Small intestine (tissue), 7 donors: ENCODE results near the gene LYSMD1. TPM values are rescaled to one million over a fixed set of nuclear protein-coding genes. Genes with fewer than 3 reads are reported as not detected.

Source experiments
- DNase-seq, 2 donors: peaks; one replicate each; pipeline versions ENCODE4 v3.0.0 to v3.0.0-alpha.2; 2013
- FAIRE-seq: peaks from 2 replicates; lab custom pipeline; 2012; peaks lifted over from hg19 to GRCh38; lab: Jason Lieb, UNC
- H3K27ac ChIP-seq, 3 donors: one replicate each; pipeline ENCODE4 v1.5.1; 2013; ENCODE audit warnings: low read length in 2 of 3, mild to moderate bottlenecking in 2 of 3, control low read depth in 1 of 3, inconsistent platforms in 1 of 3, low read depth in 1 of 3, moderate library complexity in 1 of 3
- H3K27me3 ChIP-seq, 3 donors: one replicate each; pipeline ENCODE4 v1.6.1; 2013; ENCODE audit warnings: low read length in 3 of 3, inconsistent platforms in 1 of 3; ENCODE audit not compliant: control insufficient read depth in 3 of 3, insufficient read depth in 3 of 3
- H3K36me3 ChIP-seq, 3 donors: one replicate each; pipeline ENCODE4 v1.6.1; 2013; ENCODE audit warnings: low read length in 3 of 3, inconsistent platforms in 1 of 3, low read depth in 1 of 3, mild to moderate bottlenecking in 1 of 3, moderate library complexity in 1 of 3; ENCODE audit not compliant: control insufficient read depth in 3 of 3, insufficient read depth in 2 of 3
- H3K4me1 ChIP-seq, 3 donors: one replicate each; pipeline ENCODE4 v1.6.1; 2013; ENCODE audit warnings: low read length in 2 of 3, inconsistent platforms in 1 of 3, low read depth in 1 of 3, mild to moderate bottlenecking in 1 of 3, moderate library complexity in 1 of 3; ENCODE audit not compliant: control insufficient read depth in 3 of 3, insufficient read depth in 2 of 3
- H3K4me3 ChIP-seq, 3 donors: one replicate each; pipeline ENCODE4 v1.5.1; 2013; ENCODE audit warnings: low read length in 3 of 3, control low read depth in 1 of 3, inconsistent platforms in 1 of 3, low read depth in 1 of 3, mild to moderate bottlenecking in 1 of 3, moderate library complexity in 1 of 3
- H3K9me3 ChIP-seq, 2 donors: one replicate each; pipeline ENCODE4 v1.6.1; 2013; ENCODE audit warnings: low read depth in 1 of 2, low read length in 1 of 2; ENCODE audit not compliant: control insufficient read depth in 2 of 2, insufficient read depth in 1 of 2
- WGBS, 3 donors: extraction: QIAGEN DNeasy Blood & Tissue Kit; methylation state at CpG; one replicate each; pipeline ENCODE4 v1.1.7; 2013; 5-methylcytosine and 5-hydroxymethylcytosine counted together
- polyA plus RNA-seq, 4 donors: library from polyadenylated mRNA; stranded (reverse) in 3 of 4; unstranded in 1 of 4; fragments of 200-250 nt in 3 of 4; fragments of 120-200 nt in 1 of 4; gene quantifications; one replicate each; pipeline versions ENCODE4 v1.2.1 to v1.2.3, GENCODE V29; 2013
- donor health status: healthy with polysubstance abuse.
- donor health status: control.
- donor health status: control.
- donor health status: Bipolar disorder and iron deficiency.
- donor health status: healthy.

Gene LYSMD1
- polyA plus RNA-seq, 4 donors, result 3.2 to 9.9 (median 6.2) TPM

DNA sequence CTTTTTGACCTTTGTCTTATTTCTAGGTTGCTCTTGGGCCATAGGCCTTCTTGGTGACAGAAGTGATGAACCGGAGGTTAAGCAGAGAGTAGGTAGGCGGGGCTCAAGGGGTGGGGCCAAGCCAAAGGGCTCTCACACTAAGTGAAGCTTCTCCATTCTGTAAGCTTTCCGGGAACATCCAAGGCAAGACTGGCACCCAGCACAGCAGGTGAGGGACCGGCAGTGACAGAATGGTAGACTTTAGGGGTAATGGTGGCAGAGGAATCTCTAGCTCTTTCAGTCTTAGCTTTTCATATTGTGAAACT, 9.2 kb downstream of the LYSMD1 start, which contains the start of gene TNFAIP8L2:
TNFAIP8L2 (plus strand) TSS at position 135 of the 305 bp plus-strand sequence. CDS start 2,049 bp downstream, outside the sequence.
- Histone ChIP-seq H3K4me1 (peaks cover 0 to 3% (median 0%) of the 10 kb centered on the region in 3 donors), H3K27ac (peak within 1 kb of the TSS in 2 of 3 donors; percentile 27 to 52), H3K4me3 (peak within 1 kb of the TSS; percentile 5 to 31 (median 8)), H3K36me3 (peaks cover 4 to 39% (median 4%) of the 10 kb centered on the region in 3 donors), H3K9me3 (no peaks in the 10 kb centered on the region), H3K27me3 (no peaks in the 10 kb centered on the region)
- 29 to 48% (median 39%) methylated on average over 4 of the region's 4 CpGs for WGBS, 3 donors
- FAIRE-seq, result no peak
- DNase-seq, result peak; percentile 40 to 65

DNA sequence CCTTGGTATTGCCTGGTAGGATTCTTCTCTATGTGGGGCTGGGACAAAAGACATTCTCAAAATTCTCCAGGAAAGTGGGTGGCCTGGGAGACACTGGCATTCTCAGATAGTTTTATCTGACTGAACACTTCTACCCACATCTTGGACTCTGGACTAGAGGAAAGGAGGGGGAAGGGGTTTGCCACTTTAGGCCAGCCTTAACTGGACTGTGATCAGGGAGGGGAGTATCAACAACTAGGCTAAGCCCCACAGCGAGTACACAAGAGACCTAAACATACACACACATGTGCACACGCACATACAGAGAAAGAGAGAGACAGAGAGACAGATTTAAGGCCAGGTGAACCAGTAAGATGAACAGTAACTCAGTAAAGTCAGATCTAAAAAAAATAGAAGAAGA, 18.0 kb downstream of the LYSMD1 start:
- Histone ChIP-seq H3K27ac (peak overlapping the region; percentile 36 to 68 (median 60)), H3K36me3 (peaks cover 0 to 8% (median 0%) of the 10 kb centered on the region in 3 donors)

DNA sequence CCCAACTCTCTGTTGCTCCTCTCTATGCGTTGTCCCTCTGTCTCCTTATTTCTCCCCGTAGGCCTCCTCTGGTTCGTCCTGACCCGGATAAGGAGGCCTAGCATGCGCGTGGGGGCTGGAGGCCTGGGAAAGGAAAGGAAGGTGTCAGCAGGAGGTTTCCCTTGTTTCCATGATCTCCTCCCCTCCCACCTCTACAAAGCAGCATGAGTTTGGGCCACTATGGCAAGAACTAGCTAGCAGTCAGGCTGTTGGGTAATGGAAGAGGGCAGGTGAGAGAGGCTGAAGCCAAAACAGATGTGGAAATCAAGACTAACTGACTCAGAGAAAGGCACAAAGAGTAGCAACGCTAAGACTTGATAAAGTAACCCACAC, 18.6 kb downstream of the LYSMD1 start:
- DNase-seq (no peak), FAIRE-seq (no peak)
- Histone ChIP-seq H3K36me3 (peaks cover 0 to 14% (median 0%) of the 10 kb centered on the region in 3 donors), H3K4me3 (peak overlapping the region in 2 of 3 donors; percentile 81 to 91), H3K4me1 (peaks cover 0 to 20% (median 3%) of the 10 kb centered on the region in 3 donors), H3K27ac (peak overlapping the region; percentile 36 to 68 (median 60)), H3K9me3 (no peaks in the 10 kb centered on the region), H3K27me3 (peaks cover 0 to 7% (median 0%) of the 10 kb centered on the region in 3 donors)
- WGBS, 3 donors, result 2 to 10% (median 9%) methylated on average over 7 of the region's 7 CpGs

More for the DNA sequence above, 18.0 kb downstream of the LYSMD1 start:
- peaks cover 0 to 20% (median 3%) of the 10 kb centered on the region in 3 donors for H3K4me1 ChIP-seq
- H3K9me3 ChIP-seq, result no peaks in the 10 kb centered on the region
- WGBS, 3 donors, result 13 to 64% (median 15%) methylated on average over 2 of the region's 2 CpGs
- DNase-seq (peak; percentile 70 to 91), FAIRE-seq (no peak)
- H3K4me3 ChIP-seq, result peak overlapping the region in 2 of 3 donors; percentile 81 to 91
- peaks cover 0 to 7% (median 0%) of the 10 kb centered on the region in 3 donors for H3K27me3 ChIP-seq

DNA sequence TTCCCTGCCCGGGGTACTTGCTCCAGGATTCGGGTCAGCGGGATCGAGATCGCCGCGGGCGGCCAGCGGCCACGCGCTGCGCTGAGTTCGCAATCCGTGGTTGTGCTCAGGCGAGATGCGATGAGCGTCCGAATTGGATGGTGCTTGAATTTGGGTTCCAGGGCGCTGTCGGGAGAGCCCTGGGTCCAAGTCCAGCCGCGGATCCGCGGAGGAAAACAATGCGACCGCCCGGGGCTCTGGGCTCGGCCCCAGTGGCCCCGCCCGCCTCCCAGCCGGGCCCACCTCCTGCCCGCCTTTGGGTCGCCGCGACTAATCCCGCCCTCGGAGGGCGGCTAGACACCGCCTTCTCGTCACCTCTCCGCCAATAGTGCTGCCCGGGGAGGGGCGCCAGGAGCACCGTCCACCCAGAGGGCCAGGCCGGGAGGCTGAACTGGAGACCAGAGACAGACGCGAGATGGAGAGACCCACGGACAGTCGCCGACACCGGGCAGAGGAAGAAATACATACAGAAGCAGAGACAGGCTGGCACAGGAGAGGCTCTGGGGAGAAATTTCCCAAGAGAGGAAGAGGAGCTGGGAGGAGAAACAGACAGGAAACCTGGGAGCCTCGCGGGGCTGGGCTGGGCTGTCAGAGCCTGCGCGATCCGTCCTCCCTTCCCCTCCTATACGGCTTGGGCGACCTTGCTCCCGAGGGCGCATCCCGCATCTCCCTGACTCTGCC, 19.1 kb downstream of the LYSMD1 start, which contains the start of gene SEMA6C:
SEMA6C (minus strand) TSS at position 220 of the 720 bp plus-strand sequence. CDS start 4,010 bp downstream, outside the sequence.
- H3K36me3 ChIP-seq, result peaks cover 0 to 17% (median 0%) of the 10 kb centered on the region in 3 donors
- FAIRE-seq (no peak), DNase-seq (peak; percentile 94 to 96)
- H3K4me3 ChIP-seq, result peak within 1 kb of the TSS; percentile 45 to 91 (median 81)
- peaks cover 0 to 7% (median 0%) of the 10 kb centered on the region in 3 donors for H3K27me3 ChIP-seq
- H3K4me1 ChIP-seq, result peaks cover 0 to 20% (median 3%) of the 10 kb centered on the region in 3 donors
- WGBS, 3 donors, result 0 to 1% (median 1%) methylated on average over 51 to 61 of the region's 61 CpGs
- no peaks in the 10 kb centered on the region for H3K9me3 ChIP-seq
- peak within 1 kb of the TSS; percentile 36 to 68 (median 60) for H3K27ac ChIP-seq

DNA sequence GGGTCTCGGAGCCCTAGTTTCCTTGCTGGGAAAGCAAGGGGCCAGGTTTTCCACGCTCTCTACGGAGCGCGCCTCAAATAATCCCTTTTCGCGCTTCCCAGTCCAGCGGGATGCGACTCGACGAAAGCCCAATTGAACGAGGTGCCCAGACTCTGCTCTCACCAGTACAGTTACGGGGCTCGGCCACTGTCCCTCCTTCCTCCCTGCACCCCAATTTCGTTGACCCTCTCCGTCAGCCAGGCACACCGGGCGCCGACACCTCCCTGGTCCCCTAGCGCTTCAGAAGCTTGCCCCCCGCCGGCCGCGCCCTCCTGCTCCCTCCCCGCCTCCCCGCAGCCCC, 19.7 kb downstream of the LYSMD1 start:
- Histone ChIP-seq H3K4me3 (peak overlapping the region; percentile 45 to 91 (median 81)), H3K4me1 (peaks cover 0 to 20% (median 3%) of the 10 kb centered on the region in 3 donors), H3K36me3 (peaks cover 0 to 18% (median 0%) of the 10 kb centered on the region in 3 donors), H3K27me3 (peaks cover 0 to 7% (median 0%) of the 10 kb centered on the region in 3 donors), H3K27ac (peak overlapping the region in 2 of 3 donors; percentile 22 to 40), H3K9me3 (no peaks in the 10 kb centered on the region)
- FAIRE-seq (no peak), DNase-seq (peak in 1 of 2 donors; percentile 8)
- WGBS, 3 donors, result 1 to 2% (median 1%) methylated on average over 21 to 26 of the region's 26 CpGs

DNA sequence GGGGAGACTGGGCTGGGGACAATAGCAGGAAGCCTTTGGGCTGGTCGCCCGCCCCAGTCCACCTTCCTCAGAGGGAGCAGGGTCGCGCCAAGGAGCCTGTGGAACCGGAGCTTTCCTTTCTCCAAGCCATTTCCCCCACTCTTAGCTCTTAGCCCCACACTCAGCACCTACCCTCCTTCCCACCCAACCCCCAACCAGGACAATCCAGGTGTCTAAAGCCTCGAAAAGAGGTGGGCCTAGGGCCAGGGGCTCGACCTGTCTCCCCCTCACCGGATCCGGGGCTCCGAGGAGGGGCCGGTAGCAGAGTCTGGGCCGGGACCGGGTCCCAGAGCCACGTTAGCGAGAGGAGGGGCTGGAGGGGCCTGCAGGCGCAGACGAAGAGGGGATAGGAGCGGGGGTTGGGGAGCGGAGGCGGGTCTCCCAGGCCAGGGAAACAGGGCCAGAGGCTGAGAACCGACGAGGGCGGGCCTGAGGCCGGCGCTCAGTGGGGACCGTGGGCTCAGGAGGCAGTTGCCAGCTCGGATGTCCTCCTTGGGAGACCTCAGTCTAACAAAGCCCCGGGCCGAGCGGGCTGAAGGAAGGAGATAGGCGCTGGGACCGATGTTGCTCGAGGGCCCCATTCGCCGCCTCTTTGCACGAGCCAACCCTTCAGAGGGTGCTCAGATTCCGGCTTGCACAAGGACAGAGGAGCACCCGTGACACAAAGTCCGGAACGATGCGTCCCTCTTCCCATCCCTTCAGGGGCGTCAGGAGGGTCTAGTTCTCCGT, 20.2 kb downstream of the LYSMD1 start:
- 22 to 29% (median 23%) methylated on average over 38 to 43 of the region's 43 CpGs for WGBS, 3 donors
- Histone ChIP-seq H3K27me3 (peaks cover 0 to 7% (median 0%) of the 10 kb centered on the region in 3 donors), H3K36me3 (peaks cover 0 to 18% (median 0%) of the 10 kb centered on the region in 3 donors), H3K27ac (no peak overlapping the region), H3K9me3 (no peaks in the 10 kb centered on the region), H3K4me1 (peaks cover 0 to 20% (median 3%) of the 10 kb centered on the region in 3 donors), H3K4me3 (peak overlapping the region; percentile 45 to 91 (median 81))
- FAIRE-seq, result no peak
- DNase-seq, result peak; percentile 20 to 61

DNA sequence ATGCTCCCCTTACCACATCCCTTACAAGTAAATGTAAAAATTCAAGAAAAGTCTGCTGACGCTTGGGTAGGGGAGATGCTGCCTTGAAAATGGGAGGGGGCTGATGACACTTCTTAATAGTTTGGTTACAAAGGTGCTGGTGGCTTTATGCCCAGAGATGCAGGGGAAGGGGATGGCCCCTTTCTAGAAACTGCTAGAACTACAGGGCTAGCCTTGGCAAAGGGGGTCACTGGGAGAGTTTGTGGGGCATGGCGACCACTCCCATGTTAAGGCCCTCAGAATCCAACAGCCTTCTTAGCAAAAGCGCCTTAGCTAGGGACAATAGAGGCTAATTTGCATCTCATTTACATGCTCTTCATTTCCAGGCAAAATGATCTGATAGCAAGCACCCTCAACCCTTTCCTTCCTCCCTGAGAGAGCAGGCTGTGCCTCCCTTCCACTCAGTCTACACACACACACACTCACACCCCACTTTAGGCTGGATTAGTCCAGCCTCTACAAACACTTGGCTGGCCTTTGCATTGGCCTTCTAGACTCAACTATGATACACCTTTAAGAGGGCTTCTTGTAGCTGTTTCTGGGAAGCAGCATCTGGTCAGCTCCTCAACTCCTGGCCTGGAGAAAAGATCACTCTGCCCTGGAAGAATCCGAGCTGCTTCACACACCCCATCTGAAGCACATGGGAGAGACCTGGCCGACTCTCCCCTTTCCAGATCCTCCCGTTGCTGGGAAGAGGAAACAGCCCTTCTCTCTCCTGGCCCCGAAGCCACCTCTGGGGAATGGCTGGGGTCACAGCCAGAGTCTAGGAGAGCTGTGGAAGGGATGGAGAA, 21.0 kb downstream of the LYSMD1 start:
- 56 to 64% (median 58%) methylated on average over 6 to 7 of the region's 7 CpGs for WGBS, 3 donors
- peaks cover 0 to 20% (median 3%) of the 10 kb centered on the region in 3 donors for H3K4me1 ChIP-seq

More for the DNA sequence above, 21.0 kb downstream of the LYSMD1 start:
- Histone ChIP-seq H3K27ac (no peak overlapping the region), H3K9me3 (no peaks in the 10 kb centered on the region), H3K4me3 (peak overlapping the region in 2 of 3 donors; percentile 81 to 91), H3K36me3 (peaks cover 0 to 23% (median 0%) of the 10 kb centered on the region in 3 donors), H3K27me3 (peaks cover 0 to 7% (median 0%) of the 10 kb centered on the region in 3 donors)
- DNase-seq (no peak), FAIRE-seq (no peak)
